GM19043 (cell line): Measurements from ENCODE around the gene ENO3.

Source experiments
- ATAC-seq: cut with Tn5 transposase; IDR thresholded peaks from one replicate; pipeline ENCODE4 v1.9.1; 2021; ENCODE audit warnings: low read depth; ENCODE audit not compliant: unreplicated experiment

ENO3 gene

GRCh38 chr17:4936436-4936835, 14.5 kb upstream of the ENO3 start:
- ATAC-seq = no peak

- ATAC-seq = no peak
These were observed 13.4 kb upstream of the ENO3 start for GRCh38 chr17:4937553-4937952.

GRCh38 chr17:4938069-4938491, 12.8 kb upstream of the ENO3 start:
- no peak for ATAC-seq

- ATAC-seq = no peak
These were observed 12.0 kb upstream of the ENO3 start for GRCh38 chr17:4938688-4939545.

GRCh38 chr17:4939546-4939795, 11.4 kb upstream of the ENO3 start:
- ATAC-seq = no peak

GRCh38 chr17:4939796-4940554, 10.9 kb upstream of the ENO3 start, which contains the start of the genes RNF167 and SLC25A11:
Gene RNF167, plus strand, starts transcription at chr17:4940268. Its CDS starts 642 bp downstream, at chr17:4940910.
Gene SLC25A11, minus strand, starts transcription at chr17:4940046. Its CDS starts 136 bp downstream, at chr17:4939910.
- peak; percentile 70 for ATAC-seq

GRCh38 chr17:4940555-4941318, 10.2 kb upstream of the ENO3 start:
- ATAC-seq = no peak

GRCh38 chr17:4941319-4941610, 9.7 kb upstream of the ENO3 start:
- no peak for ATAC-seq

- no peak for ATAC-seq
These were observed 8.0 kb upstream of the ENO3 start for GRCh38 chr17:4942760-4943508.

- no peak for ATAC-seq
These were observed 6.8 kb upstream of the ENO3 start for GRCh38 chr17:4944163-4944553.

- no peak for ATAC-seq
These were observed 6.3 kb upstream of the ENO3 start for GRCh38 chr17:4944554-4945175.

- no peak for ATAC-seq
These were observed 5.6 kb upstream of the ENO3 start for GRCh38 chr17:4945176-4945943.

GRCh38 chr17:4945944-4946280, 5.0 kb upstream of the ENO3 start:
- no peak for ATAC-seq

GRCh38 chr17:4946312-4946976, 4.5 kb upstream of the ENO3 start:
- ATAC-seq = no peak

- ATAC-seq = no peak
These were observed 3.9 kb upstream of the ENO3 start for GRCh38 chr17:4947010-4947410.

- ATAC-seq = no peak
These were observed 3.3 kb upstream of the ENO3 start for GRCh38 chr17:4947411-4948165.

- no peak for ATAC-seq
These were observed 2.6 kb upstream of the ENO3 start, which contains the start of gene PFN1 for GRCh38 chr17:4948166-4948930. Gene PFN1, minus strand, starts transcription at chr17:4948530. Its CDS starts 136 bp downstream, at chr17:4948394.

- peak; percentile 21 for ATAC-seq
These were observed 2.0 kb upstream of the ENO3 start for GRCh38 chr17:4948931-4949320.
